ENCODE measurements around the gene APOBR. TPM values are rescaled to one million over a fixed set of nuclear protein-coding genes. Genes with fewer than 3 reads are reported as not detected.

The APOBR gene
- total and polyA plus RNA-seq, 2 donors (not counting 1 experiment from before 2014, with no cell fraction given), result 0.81 to 2.6 TPM

GRCh38 chr16:28520672-28521071 is 26.2 kb downstream of the APOBR start:
- no peaks in the 10 kb centered on the region for H3K36me3 ChIP-seq (replicated peaks in 1 of 2; ENCODE audit: control extremely low read depth in 1 of 2, control insufficient read depth in 1 of 2, extremely low read depth in 1 of 2, insufficient read depth in 2 of 2, low read length in 1 of 2)
- H3K79me2 ChIP-seq (ENCODE audit: control insufficient read depth, insufficient read depth, low read length), result no peaks in the 10 kb centered on the region
- H4K20me1 ChIP-seq (ENCODE audit: control insufficient read depth, insufficient read depth, low read length, poor library complexity, severe bottlenecking), result no peaks in the 10 kb centered on the region
- no peaks in the 10 kb centered on the region for H3K9me3 ChIP-seq (ENCODE audit: control extremely low read depth in 1 of 3, control insufficient read depth in 2 of 3, insufficient read depth in 1 of 3, low read length in 2 of 3)
- ATAC-seq (ENCODE audit: low read depth) (no peak), DNase-seq (no peak)
- no peak for TF ChIP-seq CTCF (IDR thresholded peaks at IDR 0.05)
- no peak for TF ChIP-seq EZH2 (IDR thresholded peaks at IDR 0.05; ENCODE audit: borderline replicate concordance, insufficient read depth, low read depth, low read length, poor library complexity, severe bottlenecking)
- no peak overlapping the region for H3K4me3 ChIP-seq (ENCODE audit: control extremely low read depth in 1 of 5, extremely low read depth in 1 of 5, insufficient read depth in 1 of 5, low read depth in 2 of 5, low read length in 4 of 5)
- Mint-ChIP-seq H3K4me3 (no peak overlapping the region), H3K27ac (no peak overlapping the region), H3K9me3 (ENCODE audit: insufficient read depth) (no peaks in the 10 kb centered on the region), H3K27me3 (peaks cover 11% of the 10 kb centered on the region), H3K4me1 (peaks cover 10% of the 10 kb centered on the region)
- H3K4me1 ChIP-seq (ENCODE audit: control insufficient read depth in 2 of 2, insufficient read depth in 2 of 2, low read length in 2 of 2), result no peaks in the 10 kb centered on the region
- no peak overlapping the region for H3K4me2 ChIP-seq (replicated peaks; ENCODE audit: low read depth, low read length, poor library complexity, severe bottlenecking)
- H3K27me3 ChIP-seq (replicated peaks in 1 of 4; ENCODE audit: control extremely low read depth in 1 of 4, control insufficient read depth in 3 of 4, insufficient read depth in 4 of 4, low read length in 3 of 4), result no peaks in the 10 kb centered on the region
- CTCF ChIA-PET, result no interaction called here
- no peak overlapping the region for H3K9ac ChIP-seq (ENCODE audit: low read length)
- intact Hi-C loops (cut with micrococcal nuclease), result no loop called here
- H3K27ac ChIP-seq (ENCODE audit: low read length in 2 of 2), result no peak overlapping the region
- WGBS (ENCODE audit: insufficient coverage), result 88% methylated on average over 4 of the region's 7 CpGs
- no peak overlapping the region for H2AFZ ChIP-seq (ENCODE audit: insufficient read depth, low read depth, low read length, poor library complexity, severe bottlenecking)
- POLR2A ChIA-PET, result no interaction called here

DNA sequence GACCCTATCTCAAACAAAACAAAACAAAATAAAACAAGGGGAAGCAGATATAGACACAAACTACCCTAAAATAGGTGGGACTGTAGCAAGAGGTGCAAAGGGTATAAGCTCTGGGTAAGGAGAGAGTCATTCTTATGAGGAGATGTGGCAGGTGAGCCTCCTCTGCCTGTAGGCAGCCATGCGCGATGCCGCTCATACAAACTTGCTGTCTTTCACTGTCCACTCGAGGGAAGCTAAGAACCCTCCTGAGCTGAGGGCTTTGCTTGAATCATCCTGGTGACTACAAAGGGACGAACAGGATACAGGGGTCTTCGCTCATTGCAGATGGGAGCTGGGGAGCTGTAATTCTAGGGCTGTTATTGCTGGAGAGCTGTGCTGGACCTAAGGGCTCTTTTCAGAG is 27.0 kb downstream of the APOBR start:
- Histone ChIP-seq H3K79me2 (ENCODE audit: control insufficient read depth, insufficient read depth, low read length) (no peaks in the 10 kb centered on the region), H3K4me1 (ENCODE audit: control insufficient read depth in 2 of 2, insufficient read depth in 2 of 2, low read length in 2 of 2) (no peaks in the 10 kb centered on the region), H3K9me3 (ENCODE audit: control extremely low read depth in 1 of 3, control insufficient read depth in 2 of 3, insufficient read depth in 1 of 3, low read length in 2 of 3) (no peaks in the 10 kb centered on the region), H4K20me1 (ENCODE audit: control insufficient read depth, insufficient read depth, low read length, poor library complexity, severe bottlenecking) (no peaks in the 10 kb centered on the region), H3K27ac (ENCODE audit: low read length in 2 of 2) (no peak overlapping the region), H3K36me3 (replicated peaks in 1 of 2; ENCODE audit: control extremely low read depth in 1 of 2, control insufficient read depth in 1 of 2, extremely low read depth in 1 of 2, insufficient read depth in 2 of 2, low read length in 1 of 2) (no peaks in the 10 kb centered on the region), H3K4me3 (ENCODE audit: control extremely low read depth in 1 of 5, extremely low read depth in 1 of 5, insufficient read depth in 1 of 5, low read depth in 2 of 5, low read length in 4 of 5) (no peak overlapping the region), H3K27me3 (replicated peaks in 1 of 4; ENCODE audit: control extremely low read depth in 1 of 4, control insufficient read depth in 3 of 4, insufficient read depth in 4 of 4, low read length in 3 of 4) (no peaks in the 10 kb centered on the region), H3K4me2 (replicated peaks; ENCODE audit: low read depth, low read length, poor library complexity, severe bottlenecking) (no peak overlapping the region), H2AFZ (ENCODE audit: insufficient read depth, low read depth, low read length, poor library complexity, severe bottlenecking) (no peak overlapping the region), H3K9ac (ENCODE audit: low read length) (no peak overlapping the region)
- Mint-ChIP-seq H3K4me1 (peaks cover 10% of the 10 kb centered on the region), H3K9me3 (ENCODE audit: insufficient read depth) (no peaks in the 10 kb centered on the region), H3K27me3 (peaks cover 11% of the 10 kb centered on the region), H3K4me3 (no peak overlapping the region), H3K27ac (no peak overlapping the region)
- DNase-seq, result no peak
- TF ChIP-seq EZH2 (IDR thresholded peaks at IDR 0.05; ENCODE audit: borderline replicate concordance, insufficient read depth, low read depth, low read length, poor library complexity, severe bottlenecking) (no peak), CTCF (IDR thresholded peaks at IDR 0.05) (no peak)
- no peak for ATAC-seq (ENCODE audit: low read depth)
- CTCF ChIA-PET, result interaction anchor here (0.8 kb wide), 1 partner anchor 19 kb away, joined by 3 read pairs; no protein-coding TSS in a partner anchor
- 76% methylated on average over 6 of the region's 6 CpGs for WGBS (ENCODE audit: insufficient coverage)
- intact Hi-C loops (cut with micrococcal nuclease), result no loop called here
- POLR2A ChIA-PET, result no interaction called here

All from B cell (primary cell).